ENCODE results near the gene DNM1L. TPM values are rescaled to one million over a fixed set of nuclear protein-coding genes. Genes with fewer than 3 reads are reported as not detected.

DNM1L gene
- total RNA-seq, 2 experiments from 2014 or later, result 59.5 to 64.7 TPM

- no peaks in the 10 kb centered on the region for H3K36me3 Mint-ChIP-seq (ENCODE audit: low read depth)
- CTCF ChIA-PET, result no interaction called here
- no peaks in the 10 kb centered on the region for H3K4me1 Mint-ChIP-seq (ENCODE audit: low read depth)
- no peaks in the 10 kb centered on the region for H3K27me3 Mint-ChIP-seq (ENCODE audit: low read depth)
- DNase-seq (no peak), ATAC-seq (no peak)
- H3K4me3 Mint-ChIP-seq, result no peak overlapping the region
- no peaks in the 10 kb centered on the region for H3K9me3 Mint-ChIP-seq (ENCODE audit: insufficient read depth)
- POLR2A ChIA-PET, result no interaction called here
- H3K27ac Mint-ChIP-seq, result no peak overlapping the region
These were observed 110.3 kb downstream of the DNM1L start for GRCh38 chr12:32789446-32789845.

DNA sequence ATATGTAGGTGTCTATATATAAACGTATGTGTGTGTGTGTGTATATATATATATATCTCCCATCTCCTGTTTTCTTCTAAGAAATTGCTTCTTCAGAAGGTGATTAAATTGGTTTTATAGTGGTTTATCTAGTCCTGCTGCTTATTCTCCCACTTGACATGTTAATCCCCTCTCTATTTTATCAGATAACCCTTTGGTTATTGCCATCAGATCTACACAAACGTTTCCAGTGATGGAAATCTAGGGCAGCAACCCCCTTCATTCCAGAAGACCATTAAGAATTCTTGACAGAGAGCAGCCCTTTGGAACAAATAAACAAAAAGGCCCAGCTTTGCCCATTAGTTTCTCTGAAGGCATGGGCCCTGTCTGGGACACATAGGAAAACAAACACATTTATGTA lies 110.8 kb downstream of the DNM1L start:
- Mint-ChIP-seq H3K4me3 (no peak overlapping the region), H3K9me3 (ENCODE audit: insufficient read depth) (no peaks in the 10 kb centered on the region), H3K27me3 (ENCODE audit: low read depth) (no peaks in the 10 kb centered on the region), H3K27ac (no peak overlapping the region), H3K4me1 (ENCODE audit: low read depth) (no peaks in the 10 kb centered on the region), H3K36me3 (ENCODE audit: low read depth) (no peaks in the 10 kb centered on the region)
- DNase-seq (no peak), ATAC-seq (no peak)
- ChIA-PET POLR2A (no interaction called here), CTCF (no interaction called here)

DNA sequence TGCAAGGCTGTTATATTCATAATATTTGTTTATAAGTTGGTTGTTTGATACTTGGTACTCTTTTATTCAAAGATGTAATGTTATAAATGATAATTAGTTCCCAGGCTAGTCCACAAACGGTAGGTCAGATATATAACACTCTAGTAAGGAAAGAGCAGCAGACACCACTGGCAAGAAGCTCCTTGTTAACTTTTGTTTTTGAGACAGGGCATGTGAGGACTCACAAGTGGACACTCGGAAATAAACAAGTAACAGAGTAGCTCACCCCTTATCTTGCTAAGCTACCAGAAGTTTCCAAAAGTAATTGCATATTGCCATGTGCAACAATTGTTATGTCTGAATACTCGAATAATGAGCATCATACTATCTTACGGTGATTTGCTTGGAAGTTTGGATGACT lies 115.2 kb downstream of the DNM1L start:
- DNase-seq, result no peak
- H3K36me3 Mint-ChIP-seq (ENCODE audit: low read depth), result no peaks in the 10 kb centered on the region
- H3K4me3 Mint-ChIP-seq, result no peak overlapping the region
- no peak for ATAC-seq
- ChIA-PET POLR2A (no interaction called here), CTCF (no interaction called here)
- H3K27me3 Mint-ChIP-seq (ENCODE audit: low read depth), result no peaks in the 10 kb centered on the region
- H3K4me1 Mint-ChIP-seq (ENCODE audit: low read depth), result no peaks in the 10 kb centered on the region
- no peaks in the 10 kb centered on the region for H3K9me3 Mint-ChIP-seq (ENCODE audit: insufficient read depth)
- no peak overlapping the region for H3K27ac Mint-ChIP-seq

Other genes starting within 250 kb of the DNM1L start
- gene YARS2, start 76.6 kb downstream of the DNM1L start, total RNA-seq, result 10 to 100 TPM; 19.4 to 20.2 TPM
- not detected for gene PKP2, start 217.5 kb downstream of the DNM1L start, total RNA-seq